Keratinocyte (primary cell): ENCODE measurements around the gene APLP2. TPM values are rescaled to one million over a fixed set of nuclear protein-coding genes. Genes with fewer than 3 reads are reported as not detected.

Experiments
- DNase-seq: peaks from one replicate; pipeline ENCODE4 v3.0.0-alpha.2; 2011; ENCODE audit warnings: low read depth, missing footprints, low spot score
- FAIRE-seq: peaks from 2 replicates; lab custom pipeline; 2011; peaks lifted over from hg19 to GRCh38; lab: Jason Lieb, UNC
- H2AFZ ChIP-seq: 2 replicates; pipeline ENCODE4 v1.6.0; 2012; ENCODE audit warnings: low read length, control low read depth, inconsistent platforms; ENCODE audit not compliant: control insufficient read depth
- H3K27ac ChIP-seq: 2 replicates; pipeline ENCODE4 v1.5.1; 2011; ENCODE audit warnings: low read length; ENCODE audit not compliant: control insufficient read depth, insufficient read depth
- H3K27me3 ChIP-seq: 3 replicates; pipeline ENCODE4 v1.6.0; 2011; ENCODE audit warnings: low read length; ENCODE audit not compliant: control insufficient read depth, insufficient read depth; ENCODE audit errors: extremely low read depth
- H3K36me3 ChIP-seq, 2 experiments: 2 replicates in 1 of 2; 3 replicates in 1 of 2; pipeline ENCODE4 v1.5.1; 2011; ENCODE audit warnings: low read length in 2 of 2, mild to moderate bottlenecking in 1 of 2; ENCODE audit not compliant: control insufficient read depth in 2 of 2, insufficient read depth in 2 of 2; ENCODE audit errors: extremely low read depth in 1 of 2
- H3K4me1 ChIP-seq: 3 replicates; pipeline ENCODE4 v1.5.1; 2011; ENCODE audit warnings: low read length; ENCODE audit not compliant: control insufficient read depth, insufficient read depth; ENCODE audit errors: extremely low read depth
- H3K4me2 ChIP-seq: 3 replicates; pipeline ENCODE4 v1.6.0; 2011; ENCODE audit warnings: low read depth, low read length; ENCODE audit not compliant: control insufficient read depth, insufficient read depth; ENCODE audit errors: extremely low read depth
- H3K4me3 ChIP-seq, 3 experiments: fragments of 200-600 bp in 1 of 3; sonication (generic) in 1 of 3; 2 replicates in 2 of 3; 3 replicates in 1 of 3; pipeline ENCODE4 v1.5.1; 2011 to 2016; ENCODE audit warnings: low read length in 3 of 3, mild to moderate bottlenecking in 3 of 3, control low read depth in 2 of 3, inconsistent platforms in 1 of 3, low read depth in 1 of 3, mixed read lengths in 1 of 3, mixed run types in 1 of 3, moderate library complexity in 1 of 3; ENCODE audit not compliant: control insufficient read depth in 2 of 3, insufficient read depth in 2 of 3; ENCODE audit errors: extremely low read depth in 1 of 3
- H3K79me2 ChIP-seq: 2 replicates; pipeline ENCODE4 v1.6.0; 2012; ENCODE audit warnings: low read length; ENCODE audit not compliant: control insufficient read depth, insufficient read depth
- H3K9ac ChIP-seq: 3 replicates; pipeline ENCODE4 v1.6.0; 2011; ENCODE audit warnings: low read length; ENCODE audit not compliant: control insufficient read depth, insufficient read depth; ENCODE audit errors: extremely low read depth
- H3K9me1 ChIP-seq: 3 replicates; pipeline ENCODE4 v1.6.0; 2011; ENCODE audit warnings: low read length; ENCODE audit not compliant: control insufficient read depth, insufficient read depth; ENCODE audit errors: extremely low read depth
- H3K9me3 ChIP-seq: 2 replicates; pipeline ENCODE4 v1.5.1; 2012; ENCODE audit warnings: low read depth, low read length; ENCODE audit not compliant: control insufficient read depth
- H4K20me1 ChIP-seq: 3 replicates; pipeline ENCODE4 v1.6.0; 2011; ENCODE audit warnings: low read length; ENCODE audit not compliant: control insufficient read depth, insufficient read depth; ENCODE audit errors: extremely low read depth
- EZH2 ChIP-seq: IDR thresholded peaks from one replicate; pipeline ENCODE4 v1.6.1; 2012; ENCODE audit warnings: inconsistent platforms, mild to moderate bottlenecking, low read length, moderate library complexity
- dilution Hi-C: fragments of 300-500 bp; cut with MboI; formaldehyde crosslinking; loops from one replicate; pipeline ENCODE4 v1.7.0; 2020; ENCODE audit warnings: low sequenced_read_pairs; ENCODE audit not compliant: extremely low pct_ligation_motif_present
- polyA plus RNA-seq, 5 experiments: library from polyadenylated mRNA; depleted of rRNA in 3 of 5; stranded (reverse) in 3 of 5; stranded (forward) in 1 of 5; unstranded in 1 of 5; fragments of >200 nt; gene quantifications; 1 replicate in 1 of 5; 2 replicates in 3 of 5; 3 replicates in 1 of 5; pipeline versions ENCODE4 v1.2.1 to v1.2.3, GENCODE V29; 2011 to 2012; ENCODE audit warnings: missing spikeins in 2 of 5, low read depth in 1 of 5, low replicate concordance in 1 of 5
- TF ChIP-seq, protein P1 (sequence below), 3 experiments: IDR thresholded peaks in 1 of 3; conservative IDR thresholded peaks in 1 of 3; optimal IDR thresholded peaks in 1 of 3; 2 replicates in 2 of 3; 3 replicates in 1 of 3; pipeline versions ENCODE3 to v1.5.1; 2011; ENCODE audit warnings: low read length in 3 of 3, mild to moderate bottlenecking in 3 of 3, moderate library complexity in 2 of 3, control low read depth in 1 of 3, inconsistent platforms in 1 of 3; ENCODE audit not compliant: insufficient read depth in 2 of 3; ENCODE audit errors: extremely low read depth in 1 of 3

Gene APLP2
- polyA plus RNA-seq, 1 donor (not counting 4 experiments of a cell fraction or from before 2014, with no cell fraction given): 531 TPM

DNA sequence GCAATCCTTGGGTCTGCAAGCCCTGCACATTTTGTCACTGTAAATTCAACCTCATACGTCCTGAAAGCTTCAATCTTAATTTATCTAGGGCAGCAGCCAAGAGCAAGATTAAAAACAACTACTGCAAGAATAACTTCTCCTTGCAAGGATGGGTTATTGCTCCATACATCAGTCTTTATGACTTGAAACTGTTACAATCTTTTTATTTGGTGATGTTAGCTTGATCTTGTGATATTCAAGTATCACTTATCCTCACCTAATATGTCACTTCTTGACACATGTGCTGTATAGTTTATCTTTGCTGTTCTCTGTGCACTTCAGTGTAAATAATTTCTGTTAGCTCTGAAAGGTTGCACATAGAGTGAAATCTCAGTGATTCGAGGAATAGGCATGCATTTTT is 14.7 kb upstream of the APLP2 start:
- FAIRE-seq: peak; percentile 62
- H3K4me2 ChIP-seq: no peak overlapping the region
- TF ChIP-seq, protein P1, sequence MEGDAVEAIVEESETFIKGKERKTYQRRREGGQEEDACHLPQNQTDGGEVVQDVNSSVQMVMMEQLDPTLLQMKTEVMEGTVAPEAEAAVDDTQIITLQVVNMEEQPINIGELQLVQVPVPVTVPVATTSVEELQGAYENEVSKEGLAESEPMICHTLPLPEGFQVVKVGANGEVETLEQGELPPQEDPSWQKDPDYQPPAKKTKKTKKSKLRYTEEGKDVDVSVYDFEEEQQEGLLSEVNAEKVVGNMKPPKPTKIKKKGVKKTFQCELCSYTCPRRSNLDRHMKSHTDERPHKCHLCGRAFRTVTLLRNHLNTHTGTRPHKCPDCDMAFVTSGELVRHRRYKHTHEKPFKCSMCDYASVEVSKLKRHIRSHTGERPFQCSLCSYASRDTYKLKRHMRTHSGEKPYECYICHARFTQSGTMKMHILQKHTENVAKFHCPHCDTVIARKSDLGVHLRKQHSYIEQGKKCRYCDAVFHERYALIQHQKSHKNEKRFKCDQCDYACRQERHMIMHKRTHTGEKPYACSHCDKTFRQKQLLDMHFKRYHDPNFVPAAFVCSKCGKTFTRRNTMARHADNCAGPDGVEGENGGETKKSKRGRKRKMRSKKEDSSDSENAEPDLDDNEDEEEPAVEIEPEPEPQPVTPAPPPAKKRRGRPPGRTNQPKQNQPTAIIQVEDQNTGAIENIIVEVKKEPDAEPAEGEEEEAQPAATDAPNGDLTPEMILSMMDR (optimal IDR thresholded peaks at IDR 0.05 in 1 of 3, IDR thresholded peaks at IDR 0.05 in 1 of 3, conservative IDR thresholded peaks at IDR 0.05 in 1 of 3; ENCODE audit: extremely low read depth in 1 of 3, insufficient read depth in 2 of 3, low read length in 3 of 3): no peak
- no peak for TF ChIP-seq EZH2
- H3K27ac ChIP-seq: no peak overlapping the region
- no peak overlapping the region for H3K4me3 ChIP-seq
- no peaks in the 10 kb centered on the region for H3K9me3 ChIP-seq
- H3K9me1 ChIP-seq: no peaks in the 10 kb centered on the region
- no peak overlapping the region for H3K9ac ChIP-seq
- H3K79me2 ChIP-seq: no peaks in the 10 kb centered on the region
- H3K36me3 ChIP-seq: no peaks in the 10 kb centered on the region
- dilution Hi-C loops: no loop called here
- H3K27me3 ChIP-seq: no peaks in the 10 kb centered on the region
- no peaks in the 10 kb centered on the region for H4K20me1 ChIP-seq
- H2AFZ ChIP-seq: no peak overlapping the region
- no peak for DNase-seq
- peaks cover 8% of the 10 kb centered on the region for H3K4me1 ChIP-seq

DNA sequence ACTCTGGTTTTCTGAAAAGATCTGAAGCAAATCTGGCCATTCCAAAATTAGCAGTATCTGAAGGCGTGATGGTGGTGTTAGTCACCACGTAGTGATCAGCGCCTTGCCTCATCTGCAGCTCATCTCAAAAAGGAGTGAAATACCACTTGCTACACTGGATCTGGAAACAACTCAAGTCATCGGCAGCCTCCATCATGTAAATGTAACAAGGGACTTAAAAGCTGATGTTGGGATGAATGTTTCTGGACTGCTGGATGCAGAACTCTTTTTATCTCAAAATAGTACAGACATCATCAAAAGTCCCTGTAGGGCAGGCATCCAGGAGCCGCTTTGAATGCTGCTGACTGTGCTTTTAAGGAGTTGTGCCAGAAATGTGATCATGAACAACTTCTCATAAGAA is 14.1 kb upstream of the APLP2 start:
- H2AFZ ChIP-seq: no peak overlapping the region
- no peaks in the 10 kb centered on the region for H3K36me3 ChIP-seq

More for the DNA sequence above, 14.1 kb upstream of the APLP2 start:
- Histone ChIP-seq H3K27ac (no peak overlapping the region), H3K79me2 (no peaks in the 10 kb centered on the region), H3K4me2 (peak overlapping the region; percentile 9), H3K4me1 (peaks cover 8% of the 10 kb centered on the region), H3K9me1 (no peaks in the 10 kb centered on the region), H3K27me3 (no peaks in the 10 kb centered on the region), H3K9me3 (no peaks in the 10 kb centered on the region), H4K20me1 (no peaks in the 10 kb centered on the region), H3K4me3 (no peak overlapping the region), H3K9ac (no peak overlapping the region)
- dilution Hi-C loops: no loop called here
- TF ChIP-seq, protein P1 (optimal IDR thresholded peaks at IDR 0.05 in 1 of 3, IDR thresholded peaks at IDR 0.05 in 1 of 3, conservative IDR thresholded peaks at IDR 0.05 in 1 of 3; ENCODE audit: extremely low read depth in 1 of 3, insufficient read depth in 2 of 3, low read length in 3 of 3): no peak
- TF ChIP-seq EZH2: no peak
- FAIRE-seq: peak; percentile 90
- no peak for DNase-seq
